Heart left ventricle (tissue), 13 donors: ENCODE results near the gene GGT6.

Experiments used
- POLR2A ChIP-seq, 2 donors: fragments of 450-650 bp; IDR thresholded peaks; one replicate each; pipeline ENCODE4 v1.6.1; 2017; ENCODE audit warnings: antibody characterized with exemption in 2 of 2, mild to moderate bottlenecking in 2 of 2, moderate library complexity in 2 of 2
- TF ChIP-seq, protein P1 (sequence below), 12 donors: fragments of 200-600 bp; sonication (generic) in 4 of 12; IDR thresholded peaks; one replicate each; pipeline versions ENCODE4 v1.5.0 to v1.8.0; 2018 to 2022; ENCODE audit warnings: antibody characterized with exemption in 12 of 12, mild to moderate bottlenecking in 5 of 12
- donor health status: ischemic (EF 13 %, LVEDD 7.1; RV severe dilation, severe dysfunction).
- donor health status: DM: no; HTN: yes; CAD: no.
- donor health status: DM: no; HTN: no; CAD: no.
- donor health status: ischemic (EF 25% LVEDD 6.9; RV normal size, moderate dysfunction).
- donor health status: ischemic (EF 25% LVEDD 5.7; RV mildly dilated, moderate dysfunction).
- donor health status: ischemic (EF 35%, LVEDD 5.7; RV mildly dilated, moderate dysfunction).
- donor health status: nonischemic (EF 11% LVEDD 7.7; RV severe dilation, severe dysfunction).
- donor health status: DM: yes; HTN: yes; CAD: no.
- donor health status: PGD.
- donor health status: ischemic (EF 29% LVEDD 5.4; RV normal size, mild dysfunction).
- donor health status: nonischemic (EF 23%, LVEDD 6.1; RV moderate dilation, normal function).

DNA sequence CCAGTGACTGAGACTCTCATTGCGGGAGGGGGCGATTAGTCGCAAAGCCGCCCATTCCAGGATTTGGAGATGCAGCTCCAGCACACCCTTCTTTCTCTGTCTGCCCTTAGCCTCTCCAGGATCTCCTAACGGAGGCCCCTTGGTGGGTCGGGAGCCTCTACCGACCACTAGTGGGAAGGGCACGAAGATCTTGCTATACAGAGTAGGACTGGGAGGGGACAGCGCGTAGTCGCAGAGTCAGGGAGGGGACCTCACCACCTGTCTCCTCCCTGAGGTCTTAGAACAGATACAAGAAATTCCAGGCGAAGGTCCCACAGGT lies 23.4 kb upstream of the GGT6 start:
- TF ChIP-seq, protein P1, sequence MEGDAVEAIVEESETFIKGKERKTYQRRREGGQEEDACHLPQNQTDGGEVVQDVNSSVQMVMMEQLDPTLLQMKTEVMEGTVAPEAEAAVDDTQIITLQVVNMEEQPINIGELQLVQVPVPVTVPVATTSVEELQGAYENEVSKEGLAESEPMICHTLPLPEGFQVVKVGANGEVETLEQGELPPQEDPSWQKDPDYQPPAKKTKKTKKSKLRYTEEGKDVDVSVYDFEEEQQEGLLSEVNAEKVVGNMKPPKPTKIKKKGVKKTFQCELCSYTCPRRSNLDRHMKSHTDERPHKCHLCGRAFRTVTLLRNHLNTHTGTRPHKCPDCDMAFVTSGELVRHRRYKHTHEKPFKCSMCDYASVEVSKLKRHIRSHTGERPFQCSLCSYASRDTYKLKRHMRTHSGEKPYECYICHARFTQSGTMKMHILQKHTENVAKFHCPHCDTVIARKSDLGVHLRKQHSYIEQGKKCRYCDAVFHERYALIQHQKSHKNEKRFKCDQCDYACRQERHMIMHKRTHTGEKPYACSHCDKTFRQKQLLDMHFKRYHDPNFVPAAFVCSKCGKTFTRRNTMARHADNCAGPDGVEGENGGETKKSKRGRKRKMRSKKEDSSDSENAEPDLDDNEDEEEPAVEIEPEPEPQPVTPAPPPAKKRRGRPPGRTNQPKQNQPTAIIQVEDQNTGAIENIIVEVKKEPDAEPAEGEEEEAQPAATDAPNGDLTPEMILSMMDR (IDR thresholded peaks at IDR 0.05) = peak in 11 of 12 donors; percentile 16 to 55 (median 34)
- TF ChIP-seq POLR2A (IDR thresholded peaks at IDR 0.05) = no peak
